Osteocyte (in vitro differentiated cells): Measurements from ENCODE around the gene CREB5. TPM values are rescaled to one million over a fixed set of nuclear protein-coding genes. Genes with fewer than 3 reads are reported as not detected.

Experiments used
- DNase-seq: peaks from one replicate; pipeline ENCODE4 v3.0.0; 2021; ENCODE audit warnings: mixed read lengths; ENCODE audit not compliant: unreplicated experiment; ENCODE audit errors: extremely low spot score
- H3K27ac Mint-ChIP-seq: one replicate; pipeline ENCODE4 v1.8.0; 2021; ENCODE audit warnings: mild to moderate bottlenecking, mixed read lengths; ENCODE audit not compliant: unreplicated experiment
- H3K27me3 Mint-ChIP-seq: one replicate; pipeline ENCODE4 v1.8.0; 2021; ENCODE audit warnings: mixed read lengths; ENCODE audit not compliant: unreplicated experiment
- H3K36me3 Mint-ChIP-seq: one replicate; pipeline ENCODE4 v1.8.0; 2021; ENCODE audit warnings: mixed read lengths; ENCODE audit not compliant: unreplicated experiment
- H3K4me1 Mint-ChIP-seq: one replicate; pipeline ENCODE4 v1.8.0; 2021; ENCODE audit warnings: mixed read lengths; ENCODE audit not compliant: unreplicated experiment
- H3K4me3 Mint-ChIP-seq: one replicate; pipeline ENCODE4 v1.8.0; 2021; ENCODE audit warnings: mild to moderate bottlenecking, moderate library complexity, mixed read lengths; ENCODE audit not compliant: unreplicated experiment
- H3K9me3 Mint-ChIP-seq: one replicate; pipeline ENCODE4 v1.8.0; 2021; ENCODE audit warnings: mixed read lengths; ENCODE audit not compliant: unreplicated experiment
- total RNA-seq: library from RNA; stranded (reverse); gene quantifications from 2 replicates; pipeline ENCODE4 v1.2.1, GENCODE V29; 2021
- TF ChIP-seq, protein P1 (sequence below): fragments of 200-600 bp; sonication (generic); IDR thresholded peaks from 2 replicates; pipeline ENCODE4 v1.5.0; 2021; ENCODE audit warnings: antibody characterized with exemption, mild to moderate bottlenecking, moderate library complexity

Gene CREB5
- total RNA-seq, 1 donor from 2014 or later: 7.5 TPM

DNA sequence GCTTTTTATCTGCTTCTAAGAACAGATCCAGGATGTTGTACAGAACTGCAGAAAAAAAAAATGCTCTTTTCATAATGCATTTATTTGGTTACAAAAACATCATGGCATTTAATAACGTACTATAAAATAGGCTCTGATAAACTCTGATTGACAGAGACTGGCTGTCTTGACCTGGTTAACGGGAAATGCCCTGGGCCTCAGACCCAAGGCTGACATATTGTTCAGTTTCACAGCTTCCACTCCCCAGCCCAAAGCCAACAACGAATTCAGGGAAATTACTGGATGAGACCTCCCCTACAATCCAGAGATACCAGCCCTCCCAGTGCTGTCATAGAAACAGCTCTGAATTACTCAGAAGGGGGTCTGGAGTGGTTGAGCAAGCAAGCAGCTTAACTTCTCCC is 260.1 kb downstream of the CREB5 start:
- Mint-ChIP-seq H3K36me3 (no peaks in the 10 kb centered on the region), H3K27ac (no peak overlapping the region), H3K27me3 (no peaks in the 10 kb centered on the region), H3K9me3 (no peaks in the 10 kb centered on the region), H3K4me3 (no peak overlapping the region), H3K4me1 (peaks cover 5% of the 10 kb centered on the region)
- no peak for DNase-seq
- TF ChIP-seq, protein P1, sequence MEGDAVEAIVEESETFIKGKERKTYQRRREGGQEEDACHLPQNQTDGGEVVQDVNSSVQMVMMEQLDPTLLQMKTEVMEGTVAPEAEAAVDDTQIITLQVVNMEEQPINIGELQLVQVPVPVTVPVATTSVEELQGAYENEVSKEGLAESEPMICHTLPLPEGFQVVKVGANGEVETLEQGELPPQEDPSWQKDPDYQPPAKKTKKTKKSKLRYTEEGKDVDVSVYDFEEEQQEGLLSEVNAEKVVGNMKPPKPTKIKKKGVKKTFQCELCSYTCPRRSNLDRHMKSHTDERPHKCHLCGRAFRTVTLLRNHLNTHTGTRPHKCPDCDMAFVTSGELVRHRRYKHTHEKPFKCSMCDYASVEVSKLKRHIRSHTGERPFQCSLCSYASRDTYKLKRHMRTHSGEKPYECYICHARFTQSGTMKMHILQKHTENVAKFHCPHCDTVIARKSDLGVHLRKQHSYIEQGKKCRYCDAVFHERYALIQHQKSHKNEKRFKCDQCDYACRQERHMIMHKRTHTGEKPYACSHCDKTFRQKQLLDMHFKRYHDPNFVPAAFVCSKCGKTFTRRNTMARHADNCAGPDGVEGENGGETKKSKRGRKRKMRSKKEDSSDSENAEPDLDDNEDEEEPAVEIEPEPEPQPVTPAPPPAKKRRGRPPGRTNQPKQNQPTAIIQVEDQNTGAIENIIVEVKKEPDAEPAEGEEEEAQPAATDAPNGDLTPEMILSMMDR: no peak

DNA sequence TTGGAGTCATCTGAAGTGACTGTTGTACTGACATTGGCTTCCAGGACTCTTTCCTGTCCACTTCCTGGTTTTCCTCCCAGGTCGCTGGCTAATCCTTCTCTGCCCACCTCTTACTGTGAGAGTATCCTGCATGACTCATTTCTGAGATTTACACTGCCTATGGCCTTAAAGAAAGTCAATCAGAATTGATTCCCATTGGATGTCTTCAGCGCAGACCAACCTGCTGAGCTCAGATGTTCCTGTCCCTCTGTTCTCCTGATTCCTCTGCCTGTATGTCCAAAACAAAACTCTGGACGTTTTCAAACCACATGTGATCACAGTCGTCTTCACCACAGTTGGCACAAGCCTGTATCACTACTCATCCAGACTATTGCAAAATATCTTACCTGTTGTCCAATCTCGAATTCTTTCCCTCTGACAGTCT is 262.1 kb downstream of the CREB5 start:
- no peak for DNase-seq
- H3K4me3 Mint-ChIP-seq: no peak overlapping the region
- H3K4me1 Mint-ChIP-seq: peaks cover 12% of the 10 kb centered on the region
- H3K27ac Mint-ChIP-seq: no peak overlapping the region
- no peaks in the 10 kb centered on the region for H3K27me3 Mint-ChIP-seq
- H3K9me3 Mint-ChIP-seq: no peaks in the 10 kb centered on the region
- no peaks in the 10 kb centered on the region for H3K36me3 Mint-ChIP-seq
- TF ChIP-seq, protein P1: no peak

DNA sequence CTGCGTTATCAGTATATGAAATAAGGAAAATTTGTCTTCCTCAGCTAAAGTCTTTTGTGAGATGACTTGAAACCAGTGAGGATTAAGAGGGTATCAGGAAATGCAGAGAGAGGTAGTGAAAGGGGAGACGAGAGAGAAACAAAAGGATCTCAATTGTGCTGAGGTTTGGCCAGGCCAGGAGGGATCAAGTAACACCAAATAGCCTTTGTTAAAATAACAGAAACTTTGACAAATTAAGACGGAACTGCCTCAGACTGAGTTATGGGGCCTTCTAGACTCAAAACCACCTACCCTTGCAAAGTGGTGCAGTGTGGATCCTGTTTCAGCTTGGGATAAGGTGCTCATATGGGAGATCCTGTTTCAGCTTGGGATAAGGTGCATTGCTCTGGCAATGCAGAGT is 263.1 kb downstream of the CREB5 start:
- Mint-ChIP-seq H3K27me3 (no peaks in the 10 kb centered on the region), H3K4me1 (peaks cover 12% of the 10 kb centered on the region), H3K9me3 (no peaks in the 10 kb centered on the region), H3K4me3 (no peak overlapping the region), H3K36me3 (no peaks in the 10 kb centered on the region), H3K27ac (no peak overlapping the region)
- TF ChIP-seq, protein P1: no peak
- DNase-seq: no peak

DNA sequence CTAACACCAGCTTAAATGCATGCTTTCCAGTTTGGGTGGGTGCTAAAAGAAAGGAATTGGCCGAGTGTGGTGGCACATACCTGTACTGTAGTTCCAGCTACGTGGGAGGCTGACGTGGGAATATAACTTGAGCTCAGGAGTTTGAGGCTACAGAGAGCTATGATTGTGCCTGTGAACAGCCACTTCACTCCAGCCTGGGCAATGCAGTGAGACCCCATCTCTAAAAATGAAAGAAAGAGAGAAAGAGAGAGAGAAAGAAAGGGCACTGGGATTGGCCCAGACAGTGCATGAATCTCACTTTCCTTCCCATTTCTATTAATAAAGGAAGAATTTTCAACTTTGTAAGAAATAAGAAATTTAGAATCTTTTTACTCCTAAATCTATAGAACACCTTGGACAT is 265.4 kb downstream of the CREB5 start:
- Mint-ChIP-seq H3K27ac (no peak overlapping the region), H3K4me3 (no peak overlapping the region), H3K4me1 (peaks cover 9% of the 10 kb centered on the region), H3K27me3 (no peaks in the 10 kb centered on the region), H3K36me3 (no peaks in the 10 kb centered on the region), H3K9me3 (no peaks in the 10 kb centered on the region)
- TF ChIP-seq, protein P1: no peak
- DNase-seq: no peak

DNA sequence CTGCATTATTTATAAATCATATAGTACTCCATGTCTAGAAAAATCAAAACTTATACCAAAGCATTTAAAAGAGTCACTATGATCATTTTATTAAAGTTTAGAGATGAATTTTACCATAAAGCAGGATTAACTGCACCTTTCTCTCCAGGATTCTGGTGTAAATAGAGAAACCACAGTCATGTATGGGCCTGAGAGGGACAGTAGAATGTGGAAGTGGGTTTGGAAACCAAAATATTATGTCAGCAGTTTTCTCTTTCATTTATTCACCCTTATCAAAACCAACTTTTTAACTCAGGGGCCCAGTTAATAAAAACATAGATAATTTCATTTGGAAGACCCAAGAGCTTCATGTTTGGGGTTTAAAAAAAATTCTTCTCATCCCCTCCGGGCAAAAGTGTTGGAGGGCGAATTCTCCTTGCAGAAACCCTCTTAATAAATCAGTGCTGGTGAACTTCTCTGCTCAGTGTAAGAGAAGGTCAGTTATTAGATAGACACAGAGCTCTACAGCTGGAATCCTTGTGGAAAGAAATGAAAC is 266.2 kb downstream of the CREB5 start:
- Mint-ChIP-seq H3K4me3 (no peak overlapping the region), H3K9me3 (no peaks in the 10 kb centered on the region), H3K4me1 (peaks cover 7% of the 10 kb centered on the region), H3K27ac (no peak overlapping the region), H3K36me3 (no peaks in the 10 kb centered on the region), H3K27me3 (no peaks in the 10 kb centered on the region)
- TF ChIP-seq, protein P1: no peak
- no peak for DNase-seq
